Dermis microvascular lymphatic vessel endothelial cell (primary cell): ENCODE data around the gene DLG4. TPM values are rescaled to one million over a fixed set of nuclear protein-coding genes. Genes with fewer than 3 reads are reported as not detected.
"Not testable (repeated sequence)": the region's sequence is repeated elsewhere in the genome, so short reads cannot be mapped to it uniquely, and the experiment has no call there.

Experiments
- DNase-seq, 2 donors: peaks; one replicate each; pipeline versions ENCODE4 v3.0.0 to v3.0.0-alpha.2; 2010; ENCODE audit warnings: low read depth in 2 of 2
- total RNA-seq: library from RNA; depleted of rRNA; stranded (reverse); fragments of >200 nt; gene quantifications from 2 replicates; pipeline ENCODE4 v1.2.1, GENCODE V29; 2014

DLG4 gene
- total RNA-seq, 1 donor from 2014 or later = 5.3 TPM

- no peak for DNase-seq
These were observed 51.8 kb downstream of the DLG4 start for GRCh38 chr17:7167832-7168231.

- DNase-seq = no peak
These were observed 52.8 kb downstream of the DLG4 start for GRCh38 chr17:7166873-7167272.

- DNase-seq = not testable (repeated sequence)
These were observed 60.1 kb downstream of the DLG4 start for GRCh38 chr17:7159571-7159970.

DNA sequence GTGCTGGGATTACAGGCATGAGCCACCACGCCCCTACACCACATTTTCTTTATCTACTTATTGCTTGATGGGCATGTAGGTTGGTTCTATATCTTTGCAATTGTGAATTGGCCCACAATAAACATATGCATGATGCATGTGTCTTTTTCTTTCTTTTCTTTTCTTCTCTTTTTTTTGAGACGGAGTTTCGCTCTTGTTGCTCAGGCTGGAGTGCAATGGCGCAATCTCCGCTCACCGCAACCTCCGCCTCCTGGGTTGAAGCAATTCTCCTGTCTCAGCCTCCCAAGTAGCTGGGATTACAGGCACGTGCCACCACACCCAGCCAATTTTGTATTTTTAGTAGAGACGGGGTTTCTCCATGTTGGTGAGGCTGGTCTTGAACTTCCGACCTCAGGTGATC lies 61.2 kb downstream of the DLG4 start:
- not testable (repeated sequence) for DNase-seq

- DNase-seq = no peak
These were observed 63.2 kb downstream of the DLG4 start for GRCh38 chr17:7156342-7156940.

- DNase-seq = no peak
These were observed 71.9 kb downstream of the DLG4 start for GRCh38 chr17:7147772-7148171.

GRCh38 chr17:7146115-7146514 lies 73.5 kb downstream of the DLG4 start:
- DNase-seq = no peak

DNA sequence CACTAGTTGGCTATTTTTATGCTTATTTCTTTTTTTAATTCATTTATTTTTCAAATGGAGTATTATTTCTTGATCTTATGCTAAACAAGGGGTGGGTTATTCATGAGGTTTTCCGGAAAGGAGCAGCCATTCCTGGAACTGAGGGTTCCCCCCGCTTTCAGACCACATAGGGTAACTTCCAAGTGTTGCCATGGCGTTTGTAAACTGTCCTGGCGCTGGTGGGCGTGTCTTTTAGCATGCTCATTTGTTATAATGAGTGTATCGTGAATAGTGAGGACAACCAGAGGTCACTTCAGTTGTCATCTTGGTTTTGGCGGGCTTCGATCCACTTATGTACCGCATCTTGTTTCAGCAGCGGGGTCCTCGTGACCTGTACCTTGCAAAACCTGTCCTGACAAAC lies 75.4 kb downstream of the DLG4 start:
- no peak for DNase-seq

- DNase-seq = no peak
These were observed 77.8 kb downstream of the DLG4 start for GRCh38 chr17:7141824-7142223.

GRCh38 chr17:7139400-7139799 lies 80.2 kb downstream of the DLG4 start:
- no peak for DNase-seq

GRCh38 chr17:7138800-7139381 lies 80.7 kb downstream of the DLG4 start:
- no peak for DNase-seq

- DNase-seq = no peak
These were observed 82.3 kb downstream of the DLG4 start for GRCh38 chr17:7137171-7137943.

Other genes starting within 250 kb of the DLG4 start
- gene ALOX12, start 223.8 kb downstream of the DLG4 start, total RNA-seq = not detected in 2 replicates
- gene RNASEK, start 207.2 kb downstream of the DLG4 start, total RNA-seq = 42.9 and 71.4 TPM in 2 replicates
- gene BCL6B, start 196.8 kb downstream of the DLG4 start, total RNA-seq = 57.9 and 85.0 TPM in 2 replicates
- 1.4 and 2.0 TPM in 2 replicates for gene SLC16A13, start 183.8 kb downstream of the DLG4 start, total RNA-seq
- 1.0 and 1.9 TPM in 2 replicates for gene SLC16A11, start 175.7 kb downstream of the DLG4 start, total RNA-seq
- 1.8 and 3.5 TPM in 2 replicates for gene CLEC10A, start 139.6 kb downstream of the DLG4 start, total RNA-seq
- under 0.01 TPM in 1 of 2 replicates, not detected in the other for gene ASGR2, start 105.0 kb downstream of the DLG4 start, total RNA-seq
- 14.8 and 26.2 TPM in 2 replicates for gene ASGR1, start 40.5 kb downstream of the DLG4 start, total RNA-seq
- 219 and 341 TPM in 2 replicates for gene ACADVL, start 102 bp upstream of the DLG4 start, total RNA-seq
- 28.6 and 37.0 TPM in 2 replicates for gene DVL2, start 14.7 kb upstream of the DLG4 start, total RNA-seq
- 29.7 and 45.6 TPM in 2 replicates for gene PHF23, start 19.6 kb upstream of the DLG4 start, total RNA-seq
- gene GABARAP, start 22.6 kb upstream of the DLG4 start, total RNA-seq = 92.6 and 197 TPM in 2 replicates
- gene CTDNEP1, start 31.9 kb upstream of the DLG4 start, total RNA-seq = 25.9 and 35.5 TPM in 2 replicates
- gene ELP5, start 32.4 kb upstream of the DLG4 start, total RNA-seq = 31.8 and 34.6 TPM in 2 replicates
- gene CLDN7, start 42.6 kb upstream of the DLG4 start, total RNA-seq = 1.0 and 2.7 TPM in 2 replicates
- 0.76 and 0.90 TPM in 2 replicates for gene SLC2A4, start 61.9 kb upstream of the DLG4 start, total RNA-seq
- 0.25 and 0.26 TPM in 2 replicates for gene YBX2, start 74.8 kb upstream of the DLG4 start, total RNA-seq
- gene EIF5A, start 87.8 kb upstream of the DLG4 start, total RNA-seq = 540 and 622 TPM in 2 replicates
- gene GPS2, start 95.5 kb upstream of the DLG4 start, total RNA-seq = 19.1 and 28.3 TPM in 2 replicates
- gene NEURL4, start 109.5 kb upstream of the DLG4 start, total RNA-seq = 9.1 and 15.0 TPM in 2 replicates
- gene ACAP1, start 116.7 kb upstream of the DLG4 start, total RNA-seq = 0.26 and 1.0 TPM in 2 replicates
- gene KCTD11, start 132.3 kb upstream of the DLG4 start, total RNA-seq = 2.3 and 3.4 TPM in 2 replicates
- gene TMEM95, start 135.3 kb upstream of the DLG4 start, total RNA-seq = not detected in 2 replicates
- 2.1 and 2.3 TPM in 2 replicates for gene TNK1, start 161.3 kb upstream of the DLG4 start, total RNA-seq
- 13.5 and 34.0 TPM in 2 replicates for gene PLSCR3, start 174.7 kb upstream of the DLG4 start, total RNA-seq
- gene TMEM256, start 184.3 kb upstream of the DLG4 start, total RNA-seq = 127 and 212 TPM in 2 replicates
- gene NLGN2, start 188.0 kb upstream of the DLG4 start, total RNA-seq = 1.4 and 3.0 TPM in 2 replicates
- not detected in 2 replicates for gene SPEM1, start 200.5 kb upstream of the DLG4 start, total RNA-seq
- not detected in 2 replicates for gene SPEM2, start 205.8 kb upstream of the DLG4 start, total RNA-seq
- not detected in 2 replicates for gene SPEM3, start 209.0 kb upstream of the DLG4 start, total RNA-seq
- gene TMEM102, start 215.6 kb upstream of the DLG4 start, total RNA-seq = 6.8 and 10.1 TPM in 2 replicates
- gene FGF11, start 219.7 kb upstream of the DLG4 start, total RNA-seq = 0.13 and 0.38 TPM in 2 replicates
- gene CHRNB1, start 225.2 kb upstream of the DLG4 start, total RNA-seq = 7.2 and 10.0 TPM in 2 replicates